Measurements from ENCODE around the gene F2R. TPM values are rescaled to one million over a fixed set of nuclear protein-coding genes. Genes with fewer than 3 reads are reported as not detected.

Gene F2R
- total and polyA plus RNA-seq, 7 donors, result 1.1 to 3.5 (median 2.0) TPM

GRCh38 chr5:76695346-76695745, 20.6 kb upstream of the F2R start:
- no peaks in the 10 kb centered on the region for H3K36me3 ChIP-seq (ENCODE audit: insufficient read depth in 1 of 2, low read depth in 1 of 2)
- no peak overlapping the region for H3K4me3 ChIP-seq
- no peaks in the 10 kb centered on the region for H3K4me1 ChIP-seq
- TF ChIP-seq CTCF (IDR thresholded peaks at IDR 0.05), result no peak
- 26 to 40% (median 34%) methylated on average over 6 of the region's 6 CpGs for WGBS, 3 donors
- no peak overlapping the region for H3K27ac ChIP-seq
- intact Hi-C loops (cut with DNase I), result no loop called here
- H3K9me3 ChIP-seq, result no peaks in the 10 kb centered on the region
- no peak for DNase-seq
- H3K27me3 ChIP-seq (ENCODE audit: insufficient read depth in 3 of 3, low read length in 2 of 3), result no peaks in the 10 kb centered on the region
- ATAC-seq, result no peak

GRCh38 chr5:76696251-76696650, 19.7 kb upstream of the F2R start:
- H3K27me3 ChIP-seq (ENCODE audit: insufficient read depth in 3 of 3, low read length in 2 of 3), result no peaks in the 10 kb centered on the region
- DNase-seq (no peak), ATAC-seq (no peak)
- intact Hi-C loops (cut with DNase I), result no loop called here
- H3K36me3 ChIP-seq (ENCODE audit: insufficient read depth in 1 of 2, low read depth in 1 of 2), result no peaks in the 10 kb centered on the region
- 80 to 94% (median 92%) methylated on average over 1 of the region's 1 CpG for WGBS, 3 donors
- TF ChIP-seq CTCF (IDR thresholded peaks at IDR 0.05), result no peak
- H3K4me3 ChIP-seq, result no peak overlapping the region
- no peak overlapping the region for H3K27ac ChIP-seq
- H3K4me1 ChIP-seq, result no peaks in the 10 kb centered on the region
- H3K9me3 ChIP-seq, result no peaks in the 10 kb centered on the region

- Histone ChIP-seq H3K36me3 (ENCODE audit: insufficient read depth in 1 of 2, low read depth in 1 of 2) (no peaks in the 10 kb centered on the region), H3K27ac (no peak overlapping the region), H3K27me3 (ENCODE audit: insufficient read depth in 3 of 3, low read length in 2 of 3) (no peaks in the 10 kb centered on the region), H3K4me3 (no peak overlapping the region), H3K9me3 (no peaks in the 10 kb centered on the region), H3K4me1 (no peaks in the 10 kb centered on the region)
- 96 to 98% (median 97%) methylated on average over 5 of the region's 5 CpGs for WGBS, 3 donors
- TF ChIP-seq CTCF (IDR thresholded peaks at IDR 0.05), result no peak
- ATAC-seq, result no peak
- intact Hi-C loops (cut with DNase I), result no loop called here
- no peak for DNase-seq
Observed at GRCh38 chr5:76697670-76698069, 18.3 kb upstream of the F2R start.

- WGBS, 3 donors, result 93 to 99% (median 96%) methylated on average over 2 of the region's 2 CpGs
- Histone ChIP-seq H3K36me3 (ENCODE audit: insufficient read depth in 1 of 2, low read depth in 1 of 2) (no peaks in the 10 kb centered on the region), H3K9me3 (no peaks in the 10 kb centered on the region), H3K27ac (no peak overlapping the region), H3K4me1 (no peaks in the 10 kb centered on the region), H3K4me3 (no peak overlapping the region), H3K27me3 (ENCODE audit: insufficient read depth in 3 of 3, low read length in 2 of 3) (no peaks in the 10 kb centered on the region)
- no peak for TF ChIP-seq CTCF (IDR thresholded peaks at IDR 0.05)
- ATAC-seq (no peak), DNase-seq (no peak)
- intact Hi-C loops (cut with DNase I), result no loop called here
Observed at GRCh38 chr5:76700571-76700970, 15.4 kb upstream of the F2R start.

GRCh38 chr5:76701298-76701697, 14.6 kb upstream of the F2R start:
- H3K4me3 ChIP-seq, result no peak overlapping the region
- H3K27me3 ChIP-seq (ENCODE audit: insufficient read depth in 3 of 3, low read length in 2 of 3), result no peaks in the 10 kb centered on the region
- 26 to 45% (median 32%) methylated on average over 2 of the region's 2 CpGs for WGBS, 3 donors
- intact Hi-C loops (cut with DNase I), result no loop called here
- H3K27ac ChIP-seq, result no peak overlapping the region
- no peaks in the 10 kb centered on the region for H3K36me3 ChIP-seq (ENCODE audit: insufficient read depth in 1 of 2, low read depth in 1 of 2)
- no peaks in the 10 kb centered on the region for H3K4me1 ChIP-seq
- ATAC-seq (peak in 3 of 4 donors; percentile 44 to 72 (median 47)), DNase-seq (peak in 1 of 2 donors; percentile 28)
- no peak for TF ChIP-seq CTCF (IDR thresholded peaks at IDR 0.05)
- H3K9me3 ChIP-seq, result no peaks in the 10 kb centered on the region

Data from psoas muscle (tissue), 8 donors.